Keratinocyte (primary cell): ENCODE measurements around the gene ANKRD40. TPM values are rescaled to one million over a fixed set of nuclear protein-coding genes. Genes with fewer than 3 reads are reported as not detected.

Experiments
- DNase-seq: peaks from one replicate; pipeline ENCODE4 v3.0.0-alpha.2; 2011; ENCODE audit warnings: low read depth, missing footprints, low spot score
- FAIRE-seq: peaks from 2 replicates; lab custom pipeline; 2011; peaks lifted over from hg19 to GRCh38; lab: Jason Lieb, UNC
- H2AFZ ChIP-seq: 2 replicates; pipeline ENCODE4 v1.6.0; 2012; ENCODE audit warnings: low read length, control low read depth, inconsistent platforms; ENCODE audit not compliant: control insufficient read depth
- H3K27ac ChIP-seq: 2 replicates; pipeline ENCODE4 v1.5.1; 2011; ENCODE audit warnings: low read length; ENCODE audit not compliant: control insufficient read depth, insufficient read depth
- H3K27me3 ChIP-seq: 3 replicates; pipeline ENCODE4 v1.6.0; 2011; ENCODE audit warnings: low read length; ENCODE audit not compliant: control insufficient read depth, insufficient read depth; ENCODE audit errors: extremely low read depth
- H3K36me3 ChIP-seq, 2 experiments: 2 replicates in 1 of 2; 3 replicates in 1 of 2; pipeline ENCODE4 v1.5.1; 2011; ENCODE audit warnings: low read length in 2 of 2, mild to moderate bottlenecking in 1 of 2; ENCODE audit not compliant: control insufficient read depth in 2 of 2, insufficient read depth in 2 of 2; ENCODE audit errors: extremely low read depth in 1 of 2
- H3K4me1 ChIP-seq: 3 replicates; pipeline ENCODE4 v1.5.1; 2011; ENCODE audit warnings: low read length; ENCODE audit not compliant: control insufficient read depth, insufficient read depth; ENCODE audit errors: extremely low read depth
- H3K4me2 ChIP-seq: 3 replicates; pipeline ENCODE4 v1.6.0; 2011; ENCODE audit warnings: low read depth, low read length; ENCODE audit not compliant: control insufficient read depth, insufficient read depth; ENCODE audit errors: extremely low read depth
- H3K4me3 ChIP-seq, 3 experiments: fragments of 200-600 bp in 1 of 3; sonication (generic) in 1 of 3; 2 replicates in 2 of 3; 3 replicates in 1 of 3; pipeline ENCODE4 v1.5.1; 2011 to 2016; ENCODE audit warnings: low read length in 3 of 3, mild to moderate bottlenecking in 3 of 3, control low read depth in 2 of 3, inconsistent platforms in 1 of 3, low read depth in 1 of 3, mixed read lengths in 1 of 3, mixed run types in 1 of 3, moderate library complexity in 1 of 3; ENCODE audit not compliant: control insufficient read depth in 2 of 3, insufficient read depth in 2 of 3; ENCODE audit errors: extremely low read depth in 1 of 3
- H3K79me2 ChIP-seq: 2 replicates; pipeline ENCODE4 v1.6.0; 2012; ENCODE audit warnings: low read length; ENCODE audit not compliant: control insufficient read depth, insufficient read depth
- H3K9ac ChIP-seq: 3 replicates; pipeline ENCODE4 v1.6.0; 2011; ENCODE audit warnings: low read length; ENCODE audit not compliant: control insufficient read depth, insufficient read depth; ENCODE audit errors: extremely low read depth
- H3K9me1 ChIP-seq: 3 replicates; pipeline ENCODE4 v1.6.0; 2011; ENCODE audit warnings: low read length; ENCODE audit not compliant: control insufficient read depth, insufficient read depth; ENCODE audit errors: extremely low read depth
- H3K9me3 ChIP-seq: 2 replicates; pipeline ENCODE4 v1.5.1; 2012; ENCODE audit warnings: low read depth, low read length; ENCODE audit not compliant: control insufficient read depth
- H4K20me1 ChIP-seq: 3 replicates; pipeline ENCODE4 v1.6.0; 2011; ENCODE audit warnings: low read length; ENCODE audit not compliant: control insufficient read depth, insufficient read depth; ENCODE audit errors: extremely low read depth
- CTCF ChIP-seq, 3 experiments: IDR thresholded peaks in 1 of 3; conservative IDR thresholded peaks in 1 of 3; optimal IDR thresholded peaks in 1 of 3; 2 replicates in 2 of 3; 3 replicates in 1 of 3; pipeline versions ENCODE3 to v1.5.1; 2011; ENCODE audit warnings: low read length in 3 of 3, mild to moderate bottlenecking in 3 of 3, moderate library complexity in 2 of 3, control low read depth in 1 of 3, inconsistent platforms in 1 of 3; ENCODE audit not compliant: insufficient read depth in 2 of 3; ENCODE audit errors: extremely low read depth in 1 of 3
- EZH2 ChIP-seq: IDR thresholded peaks from one replicate; pipeline ENCODE4 v1.6.1; 2012; ENCODE audit warnings: inconsistent platforms, mild to moderate bottlenecking, low read length, moderate library complexity
- dilution Hi-C: fragments of 300-500 bp; cut with MboI; formaldehyde crosslinking; loops from one replicate; pipeline ENCODE4 v1.7.0; 2020; ENCODE audit warnings: low sequenced_read_pairs; ENCODE audit not compliant: extremely low pct_ligation_motif_present
- polyA plus RNA-seq, 5 experiments: library from polyadenylated mRNA; depleted of rRNA in 3 of 5; stranded (reverse) in 3 of 5; stranded (forward) in 1 of 5; unstranded in 1 of 5; fragments of >200 nt; gene quantifications; 1 replicate in 1 of 5; 2 replicates in 3 of 5; 3 replicates in 1 of 5; pipeline versions ENCODE4 v1.2.1 to v1.2.3, GENCODE V29; 2011 to 2012; ENCODE audit warnings: missing spikeins in 2 of 5, low read depth in 1 of 5, low replicate concordance in 1 of 5

Gene ANKRD40
- polyA plus RNA-seq, 1 donor (not counting 4 experiments of a cell fraction or from before 2014, with no cell fraction given) = 32.7 TPM

GRCh38 chr17:50651661-50652060, 56.1 kb downstream of the ANKRD40 start:
- Histone ChIP-seq H3K36me3 (peaks cover 0 to 5% of the 10 kb centered on the region in 2 experiments), H3K79me2 (peaks cover 5% of the 10 kb centered on the region), H3K9ac (no peak overlapping the region), H3K4me1 (no peaks in the 10 kb centered on the region), H3K9me3 (no peaks in the 10 kb centered on the region), H3K27ac (no peak overlapping the region), H4K20me1 (no peaks in the 10 kb centered on the region), H3K4me2 (no peak overlapping the region), H2AFZ (no peak overlapping the region), H3K9me1 (no peaks in the 10 kb centered on the region), H3K27me3 (no peaks in the 10 kb centered on the region), H3K4me3 (no peak overlapping the region)
- FAIRE-seq (no peak), DNase-seq (no peak)
- dilution Hi-C loops = no loop called here
- no peak for TF ChIP-seq CTCF (optimal IDR thresholded peaks at IDR 0.05 in 1 of 3, IDR thresholded peaks at IDR 0.05 in 1 of 3, conservative IDR thresholded peaks at IDR 0.05 in 1 of 3; ENCODE audit: extremely low read depth in 1 of 3, insufficient read depth in 2 of 3, low read length in 3 of 3)
- TF ChIP-seq EZH2 = no peak

GRCh38 chr17:50649042-50649908, 58.4 kb downstream of the ANKRD40 start:
- FAIRE-seq = no peak

More at GRCh38 chr17:50649042-50649908, 58.4 kb downstream of the ANKRD40 start:
- dilution Hi-C loops = no loop called here
- H3K4me3 ChIP-seq = no peak overlapping the region
- H3K27ac ChIP-seq = no peak overlapping the region
- no peaks in the 10 kb centered on the region for H3K9me1 ChIP-seq
- H2AFZ ChIP-seq = no peak overlapping the region
- H3K4me1 ChIP-seq = no peaks in the 10 kb centered on the region
- H4K20me1 ChIP-seq = no peaks in the 10 kb centered on the region
- no peak for TF ChIP-seq CTCF (optimal IDR thresholded peaks at IDR 0.05 in 1 of 3, IDR thresholded peaks at IDR 0.05 in 1 of 3, conservative IDR thresholded peaks at IDR 0.05 in 1 of 3; ENCODE audit: extremely low read depth in 1 of 3, insufficient read depth in 2 of 3, low read length in 3 of 3)
- no peak for TF ChIP-seq EZH2
- H3K9ac ChIP-seq = no peak overlapping the region
- no peaks in the 10 kb centered on the region for H3K27me3 ChIP-seq
- H3K4me2 ChIP-seq = no peak overlapping the region
- H3K9me3 ChIP-seq = no peaks in the 10 kb centered on the region
- no peak for DNase-seq
- peaks cover 6% of the 10 kb centered on the region for H3K79me2 ChIP-seq
- peaks cover 0 to 1% of the 10 kb centered on the region in 2 experiments for H3K36me3 ChIP-seq
